Caco-2 (cell line): ENCODE data around the gene SEMA6D. TPM values are rescaled to one million over a fixed set of nuclear protein-coding genes. Genes with fewer than 3 reads are reported as not detected.

Experiments used
- BruUV-seq: library from RNA; stranded (reverse); fragments of 400-500 nt; replicated peaks from 2 replicates; lab custom pipeline; 2021; lab: Mats Ljungman, UMichigan
- CTCF ChIA-PET: fragments of 300-600 bp; sonication (Branson Sonifier 250); formaldehyde crosslinking; loops from one replicate; lab custom pipeline; 2022; ENCODE audit warnings: antibody characterized with exemption; lab: Charles Lee
- POLR2A ChIA-PET: fragments of 300-600 bp; sonication (Branson Sonifier 250); formaldehyde crosslinking; loops from one replicate; lab custom pipeline; 2022; ENCODE audit warnings: antibody characterized with exemption; lab: Charles Lee
- DNase-seq, 2 experiments: peaks; one replicate each; pipeline versions ENCODE4 v3.0.0 to v3.0.0-alpha.2; 2020 to 2022
- H3K27me3 ChIP-seq: replicated peaks from 2 replicates; pipeline ENCODE4 v1.6.0; 2011; ENCODE audit warnings: low read length; ENCODE audit not compliant: control insufficient read depth, insufficient read depth
- H3K36me3 ChIP-seq: 2 replicates; pipeline ENCODE4 v1.5.1; 2011; ENCODE audit warnings: low read length; ENCODE audit not compliant: control insufficient read depth, insufficient read depth
- H3K4me1 ChIP-seq: fragments of 250-450 bp; sonication (Bioruptor Pico); 2 replicates; pipeline ENCODE4 v1.5.1; 2020; ENCODE audit warnings: mild to moderate bottlenecking
- H3K4me3 ChIP-seq: 2 replicates; pipeline ENCODE4 v1.5.1; 2011; ENCODE audit warnings: low read depth, mild to moderate bottlenecking, control low read depth, low read length
- H3K9me3 ChIP-seq: fragments of 250-450 bp; sonication (Bioruptor Pico); 2 replicates; pipeline ENCODE4 v1.5.1; 2020; ENCODE audit warnings: mild to moderate bottlenecking, moderate library complexity
- H3K27ac Mint-ChIP-seq: one replicate; pipeline ENCODE4 v1.8.0; 2022; ENCODE audit warnings: mixed read lengths; ENCODE audit not compliant: unreplicated experiment
- H3K27me3 Mint-ChIP-seq: one replicate; pipeline ENCODE4 v1.8.0; 2022; ENCODE audit warnings: mixed read lengths; ENCODE audit not compliant: insufficient read depth, unreplicated experiment
- H3K36me3 Mint-ChIP-seq: one replicate; pipeline ENCODE4 v1.8.0; 2022; ENCODE audit warnings: mild to moderate bottlenecking, mixed read lengths; ENCODE audit not compliant: insufficient read depth, unreplicated experiment
- H3K4me1 Mint-ChIP-seq: one replicate; pipeline ENCODE4 v1.8.0; 2022; ENCODE audit warnings: low read depth, mixed read lengths; ENCODE audit not compliant: unreplicated experiment
- H3K4me3 Mint-ChIP-seq: one replicate; pipeline ENCODE4 v1.8.0; 2022; ENCODE audit warnings: mild to moderate bottlenecking, moderate library complexity, mixed read lengths; ENCODE audit not compliant: unreplicated experiment
- H3K9me3 Mint-ChIP-seq: one replicate; pipeline ENCODE4 v1.8.0; 2022; ENCODE audit warnings: mixed read lengths; ENCODE audit not compliant: unreplicated experiment
- CTCF ChIP-seq, 2 experiments: fragments of 200-600 bp in 1 of 2; IDR thresholded peaks; 1 replicate in 1 of 2; 2 replicates in 1 of 2; pipeline versions ENCODE4 v1.5.1 to v1.8.0; 2011 to 2022; ENCODE audit warnings: antibody characterized with exemption in 1 of 2, control low read depth in 1 of 2, inconsistent platforms in 1 of 2, low read depth in 1 of 2, low read length in 1 of 2, mild to moderate bottlenecking in 1 of 2, moderate library complexity in 1 of 2; ENCODE audit not compliant: insufficient read depth in 1 of 2, severe bottlenecking in 1 of 2, unreplicated experiment in 1 of 2
- intact Hi-C: fragments of 100-400 bp; cut with micrococcal nuclease; formaldehyde crosslinking; loops from one replicate; pipeline ENCODE4 v1.10.0; 2022; ENCODE audit not compliant: unreplicated experiment
- total RNA-seq: library from RNA; stranded (reverse); gene quantifications from 2 replicates; pipeline ENCODE4 v1.2.3, GENCODE V29; 2022

The SEMA6D gene
- total RNA-seq, 1 experiment from 2014 or later: 0.18 TPM

- Mint-ChIP-seq H3K27ac (no peak overlapping the region), H3K27me3 (peaks cover 7% of the 10 kb centered on the region), H3K4me3 (no peak overlapping the region), H3K4me1 (no peaks in the 10 kb centered on the region), H3K9me3 (no peaks in the 10 kb centered on the region), H3K36me3 (no peaks in the 10 kb centered on the region)
- intact Hi-C loops: no loop called here
- Histone ChIP-seq H3K4me1 (no peaks in the 10 kb centered on the region), H3K9me3 (no peaks in the 10 kb centered on the region), H3K36me3 (no peaks in the 10 kb centered on the region), H3K4me3 (no peak overlapping the region), H3K27me3 (no peaks in the 10 kb centered on the region)
- CTCF ChIA-PET: no interaction called here
- no TSS peak for BruUV-seq
- no peak for DNase-seq
- no peak for TF ChIP-seq CTCF (IDR thresholded peaks at IDR 0.05; ENCODE audit: insufficient read depth in 1 of 2, low read depth in 1 of 2, low read length in 1 of 2, severe bottlenecking in 1 of 2, unreplicated experiment in 1 of 2)
- POLR2A ChIA-PET: no interaction called here
These were observed 21.0 kb upstream of the SEMA6D start for GRCh38 chr15:47696351-47696750.

- no peaks in the 10 kb centered on the region for H3K36me3 Mint-ChIP-seq
- no peak overlapping the region for H3K4me3 Mint-ChIP-seq
- no TSS peak for BruUV-seq
- Histone ChIP-seq H3K27me3 (no peaks in the 10 kb centered on the region), H3K4me3 (no peak overlapping the region), H3K9me3 (no peaks in the 10 kb centered on the region), H3K4me1 (no peaks in the 10 kb centered on the region), H3K36me3 (no peaks in the 10 kb centered on the region)
- CTCF ChIA-PET: no interaction called here
- H3K27ac Mint-ChIP-seq: no peak overlapping the region
- H3K4me1 Mint-ChIP-seq: no peaks in the 10 kb centered on the region
- intact Hi-C loops: no loop called here
- no peak for DNase-seq
- H3K9me3 Mint-ChIP-seq: no peaks in the 10 kb centered on the region
- H3K27me3 Mint-ChIP-seq: peaks cover 9% of the 10 kb centered on the region
- no peak for TF ChIP-seq CTCF (IDR thresholded peaks at IDR 0.05; ENCODE audit: insufficient read depth in 1 of 2, low read depth in 1 of 2, low read length in 1 of 2, severe bottlenecking in 1 of 2, unreplicated experiment in 1 of 2)
- POLR2A ChIA-PET: no interaction called here
These were observed 11.9 kb upstream of the SEMA6D start for GRCh38 chr15:47705281-47705997.

GRCh38 chr15:47707391-47707790 lies 9.9 kb upstream of the SEMA6D start:
- DNase-seq: no peak
- Histone ChIP-seq H3K4me3 (no peak overlapping the region), H3K36me3 (no peaks in the 10 kb centered on the region), H3K4me1 (no peaks in the 10 kb centered on the region), H3K9me3 (no peaks in the 10 kb centered on the region), H3K27me3 (no peaks in the 10 kb centered on the region)
- Mint-ChIP-seq H3K36me3 (no peaks in the 10 kb centered on the region), H3K4me3 (no peak overlapping the region), H3K27me3 (peaks cover 9% of the 10 kb centered on the region), H3K27ac (no peak overlapping the region), H3K9me3 (no peaks in the 10 kb centered on the region), H3K4me1 (no peaks in the 10 kb centered on the region)
- POLR2A ChIA-PET: no interaction called here
- no peak for TF ChIP-seq CTCF (IDR thresholded peaks at IDR 0.05; ENCODE audit: insufficient read depth in 1 of 2, low read depth in 1 of 2, low read length in 1 of 2, severe bottlenecking in 1 of 2, unreplicated experiment in 1 of 2)
- BruUV-seq: no TSS peak
- intact Hi-C loops: no loop called here
- CTCF ChIA-PET: no interaction called here
